CD8-positive, alpha-beta memory T cell (primary cell): ENCODE data around the gene RBP5. TPM values are rescaled to one million over a fixed set of nuclear protein-coding genes. Genes with fewer than 3 reads are reported as not detected.

ENCODE experiments used
- CTCF ChIA-PET: fragments of 350-600 bp; sonication (Branson Sonifier 250); formaldehyde crosslinking; loops from one replicate; lab custom pipeline; 2021; ENCODE audit warnings: antibody characterized with exemption; lab: Charles Lee
- POLR2A ChIA-PET: fragments of 350-600 bp; sonication (Branson Sonifier 250); formaldehyde crosslinking; loops from one replicate; lab custom pipeline; 2021; ENCODE audit warnings: antibody characterized with exemption; lab: Charles Lee
- DNase-seq, 5 donors: peaks; one replicate each; pipeline versions ENCODE4 v3.0.0 to v3.0.0-alpha.2; 2020 to 2022; ENCODE audit warnings: mixed read lengths in 1 of 5
- H3K27ac ChIP-seq: one replicate; pipeline ENCODE4 v1.7.0; 2013; ENCODE audit warnings: low read depth, mild to moderate bottlenecking, low read length, moderate library complexity
- H3K27me3 ChIP-seq: 2 replicates; pipeline ENCODE4 v1.7.0; 2013; ENCODE audit warnings: low read length, mild to moderate bottlenecking; ENCODE audit not compliant: insufficient read depth, poor library complexity, severe bottlenecking
- H3K36me3 ChIP-seq: 2 replicates; pipeline ENCODE4 v1.7.0; 2013; ENCODE audit warnings: mild to moderate bottlenecking, low read length, moderate library complexity; ENCODE audit not compliant: insufficient read depth
- H3K4me1 ChIP-seq: 2 replicates; pipeline ENCODE4 v1.7.0; 2013; ENCODE audit warnings: mild to moderate bottlenecking, low read length, moderate library complexity; ENCODE audit not compliant: insufficient read depth
- H3K4me3 ChIP-seq: 2 replicates; pipeline ENCODE4 v1.7.0; 2013; ENCODE audit warnings: mild to moderate bottlenecking, low read length
- H3K9me3 ChIP-seq: 2 replicates; pipeline ENCODE4 v1.7.0; 2013; ENCODE audit warnings: mild to moderate bottlenecking, low read length
- H3K27ac Mint-ChIP-seq, 8 donors: one replicate each; pipeline ENCODE4 v1.8.0; 2020 to 2021; ENCODE audit warnings: mixed read lengths in 8 of 8, mild to moderate bottlenecking in 6 of 8, inconsistent platforms in 3 of 8, moderate library complexity in 3 of 8
- H3K27me3 Mint-ChIP-seq, 2 donors: one replicate each; pipeline ENCODE4 v1.8.0; 2020 to 2021; ENCODE audit warnings: mixed read lengths in 2 of 2, mild to moderate bottlenecking in 1 of 2, moderate library complexity in 1 of 2
- H3K36me3 Mint-ChIP-seq, 3 donors: one replicate each; pipeline ENCODE4 v1.8.0; 2020 to 2021; ENCODE audit warnings: mixed read lengths in 3 of 3, inconsistent platforms in 1 of 3, mild to moderate bottlenecking in 1 of 3
- H3K4me1 Mint-ChIP-seq, 3 donors: one replicate each; pipeline ENCODE4 v1.8.0; 2020 to 2021; ENCODE audit warnings: mixed read lengths in 3 of 3, inconsistent platforms in 1 of 3, mild to moderate bottlenecking in 1 of 3
- H3K4me3 Mint-ChIP-seq, 7 donors: one replicate each; pipeline ENCODE4 v1.8.0; 2020 to 2021; ENCODE audit warnings: mixed read lengths in 7 of 7, mild to moderate bottlenecking in 6 of 7, moderate library complexity in 4 of 7, inconsistent platforms in 2 of 7
- H3K9me3 Mint-ChIP-seq, 5 donors: one replicate each; pipeline ENCODE4 v1.8.0; 2020 to 2022; ENCODE audit warnings: mixed read lengths in 5 of 5, mild to moderate bottlenecking in 3 of 5, moderate library complexity in 2 of 5, inconsistent platforms in 1 of 5
- polyA plus RNA-seq: library from polyadenylated mRNA; unstranded; fragments of 300-500 nt; fragmentation: Illumina TruSeq; gene quantifications from one replicate; pipeline ENCODE4 v1.2.3, GENCODE V29; 2021
- total RNA-seq, 2 experiments: library from RNA; stranded (reverse); gene quantifications; one replicate each; pipeline ENCODE4 v1.2.3, GENCODE V29; 2021

The RBP5 gene
- total and polyA plus RNA-seq, 3 experiments from 2014 or later, result 0.31 TPM; not detected in 2

DNA sequence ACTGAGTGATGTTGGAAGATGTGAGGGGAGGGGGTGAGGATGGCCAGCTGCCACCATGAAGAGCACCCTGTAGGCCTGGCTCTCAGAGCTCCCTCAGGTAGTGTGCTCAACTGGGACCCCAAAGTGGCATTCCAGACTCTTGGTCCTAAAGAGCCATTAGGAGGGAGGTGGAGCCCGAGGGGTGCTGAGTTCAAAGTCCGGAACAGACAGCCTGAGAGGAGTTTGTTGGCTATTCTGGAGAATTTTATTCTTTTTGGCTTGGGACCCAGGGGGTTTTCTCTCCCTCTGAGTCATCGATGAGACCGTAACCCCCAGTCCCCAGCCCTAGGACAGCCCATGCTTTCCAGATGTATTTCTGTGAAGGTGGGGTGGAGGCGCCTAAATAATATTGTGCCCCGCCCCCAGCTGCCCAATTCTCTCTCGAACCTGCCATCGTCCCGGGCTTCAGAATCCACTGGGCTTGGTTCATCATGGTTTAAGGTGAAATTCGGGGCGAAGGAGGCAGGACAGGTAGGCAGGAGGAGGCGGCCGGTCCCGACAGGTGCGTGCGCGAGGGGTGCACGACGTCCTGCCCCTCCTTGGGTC, 690 bp upstream of the RBP5 start:
- peaks cover 17% of the 10 kb centered on the region for H3K4me1 ChIP-seq
- Mint-ChIP-seq H3K4me1 (peaks cover 30 to 44% (median 35%) of the 10 kb centered on the region in 3 donors), H3K4me3 (peak overlapping the region; percentile 88 to 99 (median 97)), H3K9me3 (no peaks in the 10 kb centered on the region), H3K36me3 (peaks cover 0 to 28% (median 0%) of the 10 kb centered on the region in 3 donors), H3K27me3 (no peaks in the 10 kb centered on the region), H3K27ac (peak overlapping the region; percentile 93 to 98 (median 98))
- ChIA-PET CTCF (interaction anchor here (1.0 to 1.5 kb wide), 3 partner anchors 16 to 257 kb away, joined by 3 to 5 read pairs (median 3); partner anchors contain the start of gene SPSB2), POLR2A (no interaction called here)
- no peaks in the 10 kb centered on the region for H3K9me3 ChIP-seq
- no peak for DNase-seq
- no peaks in the 10 kb centered on the region for H3K27me3 ChIP-seq
- peak overlapping the region; percentile 70 for H3K4me3 ChIP-seq
- H3K36me3 ChIP-seq, result no peaks in the 10 kb centered on the region
- peak overlapping the region; percentile 85 for H3K27ac ChIP-seq

DNA sequence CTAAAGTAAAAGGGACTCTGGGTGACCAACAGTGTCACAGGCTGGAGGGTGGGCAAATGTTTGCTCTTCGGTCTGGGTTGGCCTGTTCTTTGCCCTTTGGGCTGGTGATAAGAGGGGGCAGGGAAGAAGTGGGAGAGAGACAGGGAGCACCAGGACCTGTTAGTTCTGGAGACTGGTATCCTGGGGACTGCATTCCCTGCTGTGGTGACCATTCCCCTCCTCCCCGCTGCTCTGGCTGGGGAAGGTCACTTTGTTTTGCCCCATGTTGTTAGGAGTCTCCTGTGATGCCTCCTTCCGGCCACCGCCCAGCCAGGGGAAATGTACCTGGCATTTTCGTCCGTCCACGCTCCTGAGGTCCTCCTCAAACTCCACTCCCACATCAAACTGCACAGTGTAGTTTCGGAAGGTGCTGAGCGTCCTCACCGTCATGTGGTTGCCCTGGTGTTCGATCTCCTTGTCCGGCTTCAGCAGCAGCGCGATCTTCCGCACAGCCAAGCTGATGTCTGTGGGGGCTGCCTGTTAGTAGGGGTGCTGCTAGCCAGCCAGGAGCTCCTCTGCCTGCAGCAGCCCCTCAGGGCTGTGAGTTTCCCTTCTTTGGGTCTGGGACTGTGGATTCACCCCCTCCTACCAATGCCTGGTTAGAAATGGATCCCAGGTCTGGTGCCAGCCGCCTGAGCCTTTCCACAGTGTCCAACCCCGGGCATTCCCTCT, 618 bp downstream of the RBP5 start:
- POLR2A ChIA-PET, result interaction anchor here (0.6 kb wide), 1 partner anchor 182 kb away, joined by 3 read pairs; no protein-coding TSS in a partner anchor
- H3K27ac ChIP-seq, result peak overlapping the region; percentile 69
- no peaks in the 10 kb centered on the region for H3K36me3 ChIP-seq
- no peak for DNase-seq
- H3K9me3 Mint-ChIP-seq, result no peaks in the 10 kb centered on the region
- peak overlapping the region in 6 of 8 donors; percentile 4 to 96 (median 36) for H3K27ac Mint-ChIP-seq
- no peaks in the 10 kb centered on the region for H3K27me3 ChIP-seq
- H3K27me3 Mint-ChIP-seq, result no peaks in the 10 kb centered on the region
- H3K4me1 Mint-ChIP-seq, result peaks cover 30 to 41% (median 35%) of the 10 kb centered on the region in 3 donors
- peak overlapping the region; percentile 78 to 98 (median 96) for H3K4me3 Mint-ChIP-seq
- CTCF ChIA-PET, result interaction anchor here (1.0 to 2.0 kb wide), 3 partner anchors 15 to 237 kb away, joined by 3 to 5 read pairs (median 4); no protein-coding TSS in a partner anchor
- H3K4me1 ChIP-seq, result peaks cover 17% of the 10 kb centered on the region
- peaks cover 0 to 15% (median 3%) of the 10 kb centered on the region in 3 donors for H3K36me3 Mint-ChIP-seq
- no peak overlapping the region for H3K4me3 ChIP-seq
- H3K9me3 ChIP-seq, result no peaks in the 10 kb centered on the region

DNA sequence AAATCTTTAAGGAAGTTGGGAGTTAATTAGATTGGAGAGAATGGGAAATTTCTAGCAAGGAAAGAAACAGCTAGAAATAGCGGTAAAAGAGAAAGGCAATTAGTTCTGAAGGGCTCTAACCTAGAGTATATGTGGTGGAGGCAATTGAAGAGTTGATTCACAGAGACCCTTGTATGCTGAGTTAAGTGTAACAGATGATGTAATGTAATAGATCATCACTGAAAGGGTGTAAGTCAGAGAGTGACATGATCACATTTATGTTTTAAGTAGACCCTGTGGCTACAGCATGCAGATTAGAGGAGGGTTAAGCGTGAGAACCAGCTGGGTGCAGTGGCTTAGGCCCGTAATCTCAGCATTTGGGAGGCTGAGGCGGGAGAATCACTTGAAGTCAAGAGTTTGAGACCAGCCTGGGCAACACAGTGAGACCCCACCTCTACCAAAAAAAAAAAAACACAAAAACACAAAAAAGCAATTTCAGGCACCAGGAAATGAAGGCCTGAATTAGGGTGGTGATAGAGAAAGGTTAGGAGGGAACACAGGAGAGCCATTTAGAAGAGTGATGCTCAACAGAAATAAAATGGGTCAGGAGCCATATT, 3.0 kb downstream of the RBP5 start:
- Histone ChIP-seq H3K36me3 (no peaks in the 10 kb centered on the region), H3K27ac (no peak overlapping the region), H3K4me1 (peaks cover 6% of the 10 kb centered on the region), H3K27me3 (no peaks in the 10 kb centered on the region), H3K4me3 (no peak overlapping the region), H3K9me3 (no peaks in the 10 kb centered on the region)
- peaks cover 0 to 4% (median 4%) of the 10 kb centered on the region in 3 donors for H3K36me3 Mint-ChIP-seq
- peaks cover 10 to 18% (median 12%) of the 10 kb centered on the region in 3 donors for H3K4me1 Mint-ChIP-seq
- ChIA-PET CTCF (interaction anchor here (1.0 kb wide), 1 partner anchor 12 kb away, joined by 4 read pairs; no protein-coding TSS in a partner anchor), POLR2A (no interaction called here)
- peak overlapping the region in 1 of 7 donors; percentile 24 for H3K4me3 Mint-ChIP-seq
- no peaks in the 10 kb centered on the region for H3K9me3 Mint-ChIP-seq
- DNase-seq, result no peak
- no peaks in the 10 kb centered on the region for H3K27me3 Mint-ChIP-seq
- peak overlapping the region in 2 of 8 donors; percentile 16 to 34 for H3K27ac Mint-ChIP-seq

DNA sequence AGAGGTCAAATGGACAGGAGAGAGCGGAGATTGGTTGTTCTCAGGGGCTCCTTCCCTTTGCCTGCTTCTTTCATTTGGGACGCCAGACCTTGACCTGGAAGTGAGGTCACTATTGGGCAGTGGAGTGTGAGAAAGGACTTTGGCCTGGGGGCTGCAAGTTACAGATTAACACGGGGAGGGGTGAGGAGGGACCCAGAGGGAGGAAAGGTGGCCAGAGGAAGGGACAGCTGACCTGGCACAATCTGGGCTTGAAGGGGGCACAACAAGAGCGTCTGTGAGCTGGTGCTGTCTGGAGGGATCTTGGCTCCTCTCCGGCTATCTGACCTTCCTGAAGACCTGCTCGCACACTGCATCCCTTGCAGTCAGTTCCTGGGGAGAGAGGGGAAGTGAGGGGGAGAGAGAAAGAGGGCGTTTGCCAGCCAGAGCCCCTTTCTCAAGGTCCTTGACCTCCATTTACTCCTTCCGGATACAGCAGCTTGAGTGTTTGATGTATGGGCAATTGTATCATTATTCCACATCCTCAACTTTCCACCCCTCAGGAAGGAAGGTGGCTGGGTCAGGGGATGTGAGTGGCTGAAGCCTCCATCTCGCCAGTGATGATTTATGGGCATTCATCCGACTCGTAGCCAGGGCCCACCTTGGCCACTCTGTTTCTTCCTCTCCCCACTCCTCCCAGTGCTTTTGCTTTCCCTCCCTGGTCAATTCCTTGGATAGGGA, 4.7 kb downstream of the RBP5 start:
- Mint-ChIP-seq H3K27ac (no peak overlapping the region), H3K4me3 (no peak overlapping the region), H3K4me1 (peaks cover 5 to 11% (median 8%) of the 10 kb centered on the region in 3 donors), H3K9me3 (no peaks in the 10 kb centered on the region), H3K27me3 (no peaks in the 10 kb centered on the region), H3K36me3 (peaks cover 0 to 4% (median 0%) of the 10 kb centered on the region in 3 donors)
- Histone ChIP-seq H3K36me3 (no peaks in the 10 kb centered on the region), H3K4me1 (no peaks in the 10 kb centered on the region), H3K9me3 (no peaks in the 10 kb centered on the region), H3K4me3 (no peak overlapping the region), H3K27me3 (no peaks in the 10 kb centered on the region), H3K27ac (peak overlapping the region; percentile 51)
- POLR2A ChIA-PET, result no interaction called here
- no peak for DNase-seq
- CTCF ChIA-PET, result no interaction called here

DNA sequence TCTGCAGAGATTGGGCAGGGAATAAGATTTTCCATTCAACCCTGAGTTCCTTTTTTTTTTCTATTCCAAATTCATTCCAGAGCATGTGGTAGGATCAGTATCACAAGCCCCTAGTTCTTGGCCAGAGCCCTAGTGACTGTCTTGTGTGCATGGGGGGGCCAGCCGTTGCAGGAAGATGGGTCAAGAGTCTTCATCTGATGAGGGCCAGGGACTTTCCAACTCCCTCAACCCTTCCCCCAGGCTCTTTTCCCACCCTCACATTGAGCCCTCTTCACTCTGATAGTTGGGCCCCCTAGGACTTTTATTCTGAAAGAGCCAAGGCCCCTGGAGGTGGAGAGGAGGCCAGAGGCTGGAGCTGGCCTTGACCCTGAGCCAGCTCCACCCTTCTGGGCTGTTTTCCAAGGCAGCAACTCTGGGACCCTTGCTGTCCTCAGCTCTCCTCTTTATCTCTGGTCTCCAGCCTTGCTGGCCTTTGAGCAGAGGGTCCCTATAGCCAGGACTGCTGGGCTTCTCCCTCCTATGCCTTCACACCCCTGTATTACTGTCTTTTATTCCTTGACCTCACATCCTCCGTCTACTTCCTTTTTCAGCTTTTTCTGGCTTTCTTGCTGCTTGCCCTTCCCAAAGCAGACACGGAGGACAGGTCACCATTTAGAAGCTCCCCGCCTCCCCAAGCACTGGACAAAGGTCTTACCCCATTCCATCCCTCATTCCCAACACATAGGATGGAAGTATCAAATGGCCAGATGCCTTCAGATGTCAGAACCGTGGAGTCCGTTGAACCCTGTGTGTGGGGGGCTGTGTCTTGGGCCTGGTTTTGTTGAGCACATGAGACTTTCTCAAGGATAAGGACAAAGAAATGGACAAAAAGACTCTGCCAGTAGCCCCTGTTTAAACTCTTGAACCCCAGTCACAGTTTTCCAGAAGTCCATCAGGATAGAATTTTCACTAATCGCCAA, 5.6 kb downstream of the RBP5 start:
- no peaks in the 10 kb centered on the region for H3K4me1 ChIP-seq
- peak overlapping the region; percentile 51 for H3K27ac ChIP-seq
- H3K4me3 Mint-ChIP-seq, result no peak overlapping the region
- DNase-seq, result no peak
- H3K9me3 Mint-ChIP-seq, result no peaks in the 10 kb centered on the region
- H3K36me3 ChIP-seq, result no peaks in the 10 kb centered on the region
- peaks cover 0 to 4% (median 0%) of the 10 kb centered on the region in 3 donors for H3K36me3 Mint-ChIP-seq
- POLR2A ChIA-PET, result no interaction called here
- no peaks in the 10 kb centered on the region for H3K27me3 ChIP-seq
- no peaks in the 10 kb centered on the region for H3K27me3 Mint-ChIP-seq
- H3K27ac Mint-ChIP-seq, result peak overlapping the region in 1 of 8 donors; percentile 60
- no peak overlapping the region for H3K4me3 ChIP-seq
- CTCF ChIA-PET, result interaction anchor here (0.8 kb wide), 1 partner anchor 14 kb away, joined by 3 read pairs; the partner anchor contains the start of gene C1RL
- H3K4me1 Mint-ChIP-seq, result peaks cover 0 to 4% (median 0%) of the 10 kb centered on the region in 3 donors
- no peaks in the 10 kb centered on the region for H3K9me3 ChIP-seq

DNA sequence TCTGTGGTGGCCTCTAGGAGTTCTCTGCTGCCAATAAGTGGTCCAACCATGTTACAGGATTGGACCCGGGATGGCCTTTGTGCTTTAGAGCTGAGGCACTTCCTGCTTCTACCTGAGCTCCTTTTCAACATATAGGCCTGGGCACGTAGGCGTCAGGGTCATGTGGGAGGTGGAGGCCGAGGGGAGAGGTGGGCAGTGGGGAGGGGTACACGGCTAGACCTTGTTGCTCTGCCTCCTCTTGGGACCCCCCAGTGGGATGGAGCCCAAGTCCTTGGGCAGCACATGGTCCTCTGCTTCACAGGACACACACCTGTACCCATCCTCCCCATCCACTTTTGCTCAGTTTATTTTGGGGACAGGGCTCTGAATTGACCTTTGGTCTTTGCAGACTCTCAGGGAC, 7.4 kb downstream of the RBP5 start:
- Histone ChIP-seq H3K9me3 (no peaks in the 10 kb centered on the region), H3K27ac (no peak overlapping the region), H3K4me1 (no peaks in the 10 kb centered on the region), H3K4me3 (no peak overlapping the region), H3K27me3 (no peaks in the 10 kb centered on the region), H3K36me3 (no peaks in the 10 kb centered on the region)
- no peaks in the 10 kb centered on the region for H3K27me3 Mint-ChIP-seq
- H3K36me3 Mint-ChIP-seq, result peaks cover 0 to 5% (median 2%) of the 10 kb centered on the region in 3 donors
- H3K4me3 Mint-ChIP-seq, result no peak overlapping the region
- no peaks in the 10 kb centered on the region for H3K4me1 Mint-ChIP-seq
- no peak for DNase-seq
- H3K9me3 Mint-ChIP-seq, result no peaks in the 10 kb centered on the region
- H3K27ac Mint-ChIP-seq, result peak overlapping the region in 1 of 8 donors; percentile 47
- POLR2A ChIA-PET, result no interaction called here
- CTCF ChIA-PET, result interaction anchor here (0.9 to 1.5 kb wide), 3 partner anchors 9 to 184 kb away, joined by 3 to 4 read pairs (median 3); no protein-coding TSS in a partner anchor

DNA sequence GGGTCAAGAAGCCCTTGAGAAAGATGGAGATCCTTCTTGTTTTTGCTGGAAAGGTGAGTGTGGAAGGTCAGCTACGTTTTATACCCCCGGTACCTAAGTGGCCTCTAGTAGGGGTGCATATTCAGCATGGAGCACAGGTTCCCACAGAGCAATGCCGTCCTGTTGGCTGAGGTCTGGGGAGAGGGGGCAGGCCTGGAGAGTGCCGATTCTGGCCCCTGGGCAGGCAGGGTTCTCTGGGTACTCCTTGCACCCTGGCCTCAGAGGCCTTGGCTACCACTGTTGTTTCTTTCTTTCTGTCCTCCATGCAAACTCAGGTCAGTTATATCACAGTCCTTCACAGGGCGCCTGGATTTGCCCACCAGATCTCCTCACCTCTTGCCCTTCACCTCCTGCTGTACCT, 8.5 kb downstream of the RBP5 start:
- no peak for DNase-seq
- Histone ChIP-seq H3K36me3 (no peaks in the 10 kb centered on the region), H3K9me3 (no peaks in the 10 kb centered on the region), H3K4me3 (no peak overlapping the region), H3K27ac (no peak overlapping the region), H3K4me1 (no peaks in the 10 kb centered on the region), H3K27me3 (no peaks in the 10 kb centered on the region)
- CTCF ChIA-PET, result interaction anchor here (1.1 kb wide), 3 partner anchors 11 to 247 kb away, joined by 3 read pairs; partner anchors contain the start of genes C1RL and SPSB2
- Mint-ChIP-seq H3K27me3 (no peaks in the 10 kb centered on the region), H3K27ac (no peak overlapping the region), H3K4me1 (no peaks in the 10 kb centered on the region), H3K36me3 (peaks cover 0 to 10% (median 7%) of the 10 kb centered on the region in 3 donors), H3K9me3 (no peaks in the 10 kb centered on the region), H3K4me3 (no peak overlapping the region)
- POLR2A ChIA-PET, result no interaction called here
